Body of pancreas (tissue), 4 donors: Measurements from ENCODE around the gene ABL1.
"Not testable (repeated sequence)": the region's sequence is repeated elsewhere in the genome, so short reads cannot be mapped to it uniquely, and the experiment has no call there.

Experiments used
- CTCF ChIP-seq, 7 experiments: fragments of 450-650 bp in 4 of 7; fragments of 200-600 bp in 3 of 7; sonication (generic) in 3 of 7; IDR thresholded peaks; one replicate each; pipeline ENCODE4 v1.5.1; 2016 to 2019; ENCODE audit warnings: antibody characterized with exemption in 7 of 7
- POLR2A ChIP-seq, 3 donors: fragments of 450-650 bp; IDR thresholded peaks; one replicate each; pipeline ENCODE4 v1.6.1; 2016; ENCODE audit warnings: antibody characterized with exemption in 3 of 3, mild to moderate bottlenecking in 2 of 3

DNA sequence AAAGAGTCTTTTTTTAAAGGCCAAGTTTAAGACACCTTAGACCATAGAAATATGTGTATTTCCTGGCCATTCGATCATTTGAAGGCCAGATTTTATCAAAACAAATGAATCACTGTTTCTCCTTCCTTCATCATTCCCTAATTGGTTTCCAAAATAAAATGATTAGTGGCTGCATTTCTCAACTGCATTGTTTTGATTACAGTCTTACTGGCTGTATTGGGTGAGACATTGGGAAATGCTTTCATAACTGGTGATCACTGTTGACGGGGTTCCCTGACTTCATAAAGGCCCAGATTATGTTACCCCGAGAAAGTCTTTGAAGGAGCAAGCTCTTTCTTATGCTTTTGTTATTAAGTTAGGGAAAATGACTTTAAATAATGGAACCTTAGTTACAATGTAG, 40.6 kb upstream of the ABL1 start:
- not testable (repeated sequence) for TF ChIP-seq CTCF, POLR2A (IDR thresholded peaks at IDR 0.05)
